ENCODE measurements around the gene CPNE2.

DNA sequence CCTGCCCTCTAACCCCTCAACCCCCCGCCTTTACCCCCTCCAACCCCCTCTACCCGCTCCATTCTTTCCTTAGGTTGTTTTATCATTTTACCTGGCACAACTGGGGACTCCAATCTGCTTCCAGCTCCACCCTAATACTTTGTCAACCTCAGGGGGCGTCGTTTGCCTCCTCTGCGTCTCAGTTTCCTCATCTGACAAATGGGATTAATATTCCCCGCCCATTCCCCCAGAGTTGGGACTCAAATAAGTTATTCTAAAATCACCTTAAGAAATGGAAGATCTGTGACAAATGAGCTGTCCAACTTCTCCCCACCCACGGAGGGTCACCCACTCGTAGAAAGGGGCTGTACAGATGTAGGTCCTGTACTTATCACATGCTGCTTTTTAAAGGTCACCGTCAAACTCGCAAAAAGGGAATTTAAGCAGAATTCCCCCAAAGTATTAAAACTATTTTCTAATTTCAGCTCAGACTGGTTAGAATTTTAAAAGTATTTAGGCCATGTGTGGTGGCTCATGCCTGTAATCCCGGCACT, 40.6 kb upstream of the CPNE2 start:
- TF ChIP-seq, protein P1, sequence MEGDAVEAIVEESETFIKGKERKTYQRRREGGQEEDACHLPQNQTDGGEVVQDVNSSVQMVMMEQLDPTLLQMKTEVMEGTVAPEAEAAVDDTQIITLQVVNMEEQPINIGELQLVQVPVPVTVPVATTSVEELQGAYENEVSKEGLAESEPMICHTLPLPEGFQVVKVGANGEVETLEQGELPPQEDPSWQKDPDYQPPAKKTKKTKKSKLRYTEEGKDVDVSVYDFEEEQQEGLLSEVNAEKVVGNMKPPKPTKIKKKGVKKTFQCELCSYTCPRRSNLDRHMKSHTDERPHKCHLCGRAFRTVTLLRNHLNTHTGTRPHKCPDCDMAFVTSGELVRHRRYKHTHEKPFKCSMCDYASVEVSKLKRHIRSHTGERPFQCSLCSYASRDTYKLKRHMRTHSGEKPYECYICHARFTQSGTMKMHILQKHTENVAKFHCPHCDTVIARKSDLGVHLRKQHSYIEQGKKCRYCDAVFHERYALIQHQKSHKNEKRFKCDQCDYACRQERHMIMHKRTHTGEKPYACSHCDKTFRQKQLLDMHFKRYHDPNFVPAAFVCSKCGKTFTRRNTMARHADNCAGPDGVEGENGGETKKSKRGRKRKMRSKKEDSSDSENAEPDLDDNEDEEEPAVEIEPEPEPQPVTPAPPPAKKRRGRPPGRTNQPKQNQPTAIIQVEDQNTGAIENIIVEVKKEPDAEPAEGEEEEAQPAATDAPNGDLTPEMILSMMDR (IDR thresholded peaks at IDR 0.05), result no peak
- TF ChIP-seq POLR2A (IDR thresholded peaks at IDR 0.05), result no peak

Data from lower leg skin (tissue), 3 donors.